ENCODE results near the gene PTX4.

DNA sequence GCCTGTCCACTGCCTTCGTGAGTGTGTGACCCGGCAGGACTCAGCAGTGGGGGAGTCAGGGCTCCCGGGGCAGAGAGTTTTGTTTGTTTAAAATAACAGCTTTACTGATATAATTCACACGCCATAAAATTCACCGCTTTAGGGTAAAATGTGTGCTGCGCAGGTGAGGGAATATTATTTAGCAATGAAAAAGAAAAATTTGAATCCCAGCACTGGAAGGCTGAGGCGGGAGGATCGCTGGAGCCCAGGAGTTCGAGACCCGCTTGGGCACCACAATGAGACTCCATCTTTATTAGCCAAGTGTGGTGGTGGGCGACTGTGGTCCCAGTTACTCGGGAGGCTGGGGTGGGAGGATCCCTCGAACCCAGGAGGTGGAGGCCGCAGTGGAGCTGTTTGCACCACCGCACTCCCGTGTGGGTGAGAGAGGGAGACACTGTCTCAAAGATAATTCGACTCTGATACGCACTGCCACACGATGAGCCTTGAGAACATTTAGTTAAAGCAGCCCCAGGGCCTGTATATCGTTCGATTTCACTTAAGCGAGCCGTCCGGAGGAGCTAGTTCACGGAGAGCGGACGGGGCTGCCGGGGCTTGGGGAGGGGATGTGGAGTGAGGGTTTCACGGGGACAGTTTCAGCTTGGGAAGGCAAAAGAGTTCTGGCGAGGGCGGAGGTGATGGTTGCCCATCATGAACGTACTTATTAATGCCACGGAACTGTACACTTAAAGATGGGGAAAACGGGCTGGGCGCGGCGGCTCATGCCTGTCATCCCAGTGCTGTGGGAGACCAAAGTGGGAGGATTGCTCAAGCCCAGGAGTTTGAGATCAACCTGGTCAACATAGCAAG lies 14.6 kb upstream of the PTX4 start:
- no peak for TF ChIP-seq POLR2A (IDR thresholded peaks at IDR 0.05; ENCODE audit: low read depth, low read length)
- TF ChIP-seq POLR2AphosphoS5 (IDR thresholded peaks at IDR 0.05; ENCODE audit: insufficient read depth, low read depth, low read length): no peak
- no peak for TF ChIP-seq MYC (IDR thresholded peaks at IDR 0.05; ENCODE audit: low read depth, low read length)

Data from endothelial cell of umbilical vein (primary cell).